IMR-90 (cell line): ENCODE measurements around the gene CREG2. TPM values are rescaled to one million over a fixed set of nuclear protein-coding genes. Genes with fewer than 3 reads are reported as not detected.

Source experiments
- ATAC-seq: fragments of 200-7000 bp; cut with Tn5 transposase; 2 replicates; pipeline ENCODE4 v1.9.1; 2020; ENCODE audit warnings: low read depth, mild to moderate bottlenecking, moderate library complexity
- BruUV-seq: library from RNA; stranded (reverse); fragments of 400-500 nt; replicated peaks from 2 replicates; lab custom pipeline; 2021; lab: Mats Ljungman, UMichigan
- CTCF ChIA-PET: fragments of 300-600 bp; formaldehyde crosslinking; extraction: SDS; loops from one replicate; lab custom pipeline; 2021; ENCODE audit warnings: antibody characterized with exemption; lab: Yijun Ruan, JAX
- POLR2A ChIA-PET: fragments of 300-600 bp; sonication (Branson Sonifier 250); formaldehyde crosslinking; loops from one replicate; lab custom pipeline; 2022; ENCODE audit warnings: antibody characterized with exemption; ENCODE audit not compliant: unreplicated experiment; lab: Charles Lee
- DNase-seq: peaks from one replicate; pipeline ENCODE4 v3.0.0; 2013
- H2AFZ ChIP-seq: replicated peaks from 2 replicates; pipeline ENCODE3; 2013; ENCODE audit warnings: low read length, mild to moderate bottlenecking; ENCODE audit not compliant: poor library complexity
- H2AK5ac ChIP-seq: 2 replicates; pipeline ENCODE4 v1.6.1; 2013; ENCODE audit warnings: low read depth, low read length, inconsistent platforms
- H2AK9ac ChIP-seq: replicated peaks from 2 replicates; pipeline ENCODE3; 2013; ENCODE audit warnings: mild to moderate bottlenecking, low read depth, low read length, moderate library complexity; ENCODE audit not compliant: poor library complexity
- H2BK120ac ChIP-seq: 2 replicates; pipeline ENCODE4 v1.6.1; 2013; ENCODE audit warnings: low read depth, low read length, inconsistent platforms
- H2BK15ac ChIP-seq: 3 replicates; pipeline ENCODE4 v1.6.1; 2013; ENCODE audit warnings: low read depth, low read length, inconsistent platforms
- H2BK20ac ChIP-seq: 2 replicates; pipeline ENCODE4 v1.6.1; 2013; ENCODE audit warnings: low read depth, mild to moderate bottlenecking, inconsistent platforms, low read length, moderate library complexity
- H2BK5ac ChIP-seq: 2 replicates; pipeline ENCODE4 v1.6.1; 2013; ENCODE audit warnings: mild to moderate bottlenecking, low read depth, low read length, inconsistent platforms; ENCODE audit not compliant: poor library complexity, severe bottlenecking
- H3K14ac ChIP-seq: replicated peaks from 2 replicates; pipeline ENCODE4 v1.6.1; 2013; ENCODE audit warnings: low read depth, low read length, inconsistent platforms
- H3K18ac ChIP-seq: 2 replicates; pipeline ENCODE4 v1.6.1; 2013; ENCODE audit warnings: low read depth, low read length, control low read depth
- H3K23ac ChIP-seq: 2 replicates; pipeline ENCODE4 v1.6.1; 2013; ENCODE audit warnings: low read depth, low read length, inconsistent platforms
- H3K27ac ChIP-seq: 2 replicates; pipeline ENCODE4 v1.5.1; 2013; ENCODE audit warnings: mild to moderate bottlenecking, control low read depth, low read length; ENCODE audit not compliant: insufficient read depth
- H3K27me3 ChIP-seq: 2 replicates; pipeline ENCODE4 v1.6.1; 2013; ENCODE audit warnings: low read length; ENCODE audit not compliant: control insufficient read depth, insufficient read depth
- H3K36me3 ChIP-seq: 2 replicates; pipeline ENCODE4 v1.6.1; 2013; ENCODE audit warnings: low read length, mixed read lengths; ENCODE audit not compliant: control insufficient read depth, insufficient read depth
- H3K4ac ChIP-seq: 2 replicates; pipeline ENCODE4 v1.6.1; 2013; ENCODE audit warnings: low read depth, low read length, inconsistent platforms
- H3K4me1 ChIP-seq: 2 replicates; pipeline ENCODE4 v1.6.1; 2013; ENCODE audit warnings: low read length, mixed read lengths; ENCODE audit not compliant: control insufficient read depth, insufficient read depth
- H3K4me2 ChIP-seq: 2 replicates; pipeline ENCODE4 v1.6.1; 2013; ENCODE audit warnings: low read depth, mild to moderate bottlenecking, control low read depth, low read length, moderate library complexity
- H3K4me3 ChIP-seq: 2 replicates; pipeline ENCODE4 v1.5.1; 2013; ENCODE audit warnings: low read depth, mild to moderate bottlenecking, control low read depth, low read length, moderate library complexity; ENCODE audit not compliant: insufficient read depth
- H3K56ac ChIP-seq: 2 replicates; pipeline ENCODE4 v1.6.1; 2013; ENCODE audit warnings: low read length, inconsistent platforms; ENCODE audit not compliant: insufficient read depth; ENCODE audit errors: extremely low read depth
- H3K79me1 ChIP-seq, 2 experiments: 2 replicates each; pipeline ENCODE4 v1.6.1; 2013; ENCODE audit warnings: low read length in 2 of 2, inconsistent platforms in 1 of 2, low read depth in 1 of 2
- H3K9ac ChIP-seq: 2 replicates; pipeline ENCODE4 v1.6.1; 2013; ENCODE audit warnings: low read depth, low read length, control low read depth
- H3K9me1 ChIP-seq: 2 replicates; pipeline ENCODE4 v1.6.1; 2013; ENCODE audit warnings: low read length, inconsistent platforms; ENCODE audit not compliant: insufficient read depth
- H3K9me3 ChIP-seq: 2 replicates; pipeline ENCODE4 v1.6.1; 2013; ENCODE audit warnings: low read length; ENCODE audit not compliant: control insufficient read depth, insufficient read depth
- H4K20me1 ChIP-seq: 2 replicates; pipeline ENCODE4 v1.6.1; 2013; ENCODE audit warnings: low read length, inconsistent platforms; ENCODE audit not compliant: insufficient read depth
- H4K5ac ChIP-seq: 2 replicates; pipeline ENCODE4 v1.6.1; 2013; ENCODE audit warnings: mild to moderate bottlenecking, low read depth, low read length, control low read depth
- H4K8ac ChIP-seq, 2 experiments: 2 replicates each; pipeline ENCODE4 v1.6.1; 2013; ENCODE audit warnings: low read depth in 2 of 2, low read length in 2 of 2, control low read depth in 1 of 2, inconsistent platforms in 1 of 2
- H4K91ac ChIP-seq: 2 replicates; pipeline ENCODE4 v1.6.1; 2013; ENCODE audit warnings: low read depth, low read length, inconsistent platforms; ENCODE audit not compliant: insufficient read depth
- BHLHE40 ChIP-seq: fragments of 150-350 bp; IDR thresholded peaks from 2 replicates; pipeline ENCODE4 v1.6.1; 2016; ENCODE audit warnings: mild to moderate bottlenecking, low read depth, low read length
- CEBPB ChIP-seq: IDR thresholded peaks from 2 replicates; pipeline ENCODE4 v1.6.1; 2012; ENCODE audit warnings: low read depth, low read length, improper control_type of control experiment
- CHD1 ChIP-seq: IDR thresholded peaks from 2 replicates; pipeline ENCODE4 v1.6.1; 2012; ENCODE audit warnings: low read depth, low read length, improper control_type of control experiment
- CTCF ChIP-seq: conservative IDR thresholded peaks from 2 replicates; pipeline ENCODE4 v1.5.1; 2012; ENCODE audit warnings: mild to moderate bottlenecking, low read depth, low read length, improper control_type of control experiment
- ELK1 ChIP-seq: fragments of 150-350 bp; IDR thresholded peaks from 2 replicates; pipeline ENCODE4 v1.6.1; 2016; ENCODE audit warnings: low read depth, mild to moderate bottlenecking, low read length, moderate library complexity, borderline replicate concordance
- FOS ChIP-seq: fragments of 150-350 bp; IDR thresholded peaks from 2 replicates; pipeline ENCODE4 v1.6.1; 2016; ENCODE audit warnings: low read depth, low read length
- MAFK ChIP-seq: IDR thresholded peaks from 2 replicates; pipeline ENCODE4 v1.6.1; 2012; ENCODE audit warnings: low read depth, low read length, improper control_type of control experiment
- MAZ ChIP-seq: IDR thresholded peaks from 2 replicates; pipeline ENCODE4 v1.6.1; 2012; ENCODE audit warnings: low read depth, mild to moderate bottlenecking, low read length, improper control_type of control experiment, moderate library complexity, borderline replicate concordance
- MXI1 ChIP-seq: IDR thresholded peaks from 2 replicates; pipeline ENCODE4 v1.6.1; 2012; ENCODE audit warnings: low read depth, mild to moderate bottlenecking, low read length, moderate library complexity, borderline replicate concordance
- NFE2L2 ChIP-seq: fragments of 150-350 bp; IDR thresholded peaks from 2 replicates; pipeline ENCODE4 v1.6.1; 2016; ENCODE audit warnings: low read depth, mild to moderate bottlenecking, low read length
- POLR2A ChIP-seq: IDR thresholded peaks from 2 replicates; pipeline ENCODE4 v1.6.1; 2012; ENCODE audit warnings: mild to moderate bottlenecking, low read depth, low read length
- RAD21 ChIP-seq: IDR thresholded peaks from 2 replicates; pipeline ENCODE4 v1.6.1; 2012; ENCODE audit warnings: low read length, improper control_type of control experiment
- RCOR1 ChIP-seq: IDR thresholded peaks from 2 replicates; pipeline ENCODE4 v1.6.1; 2012; ENCODE audit warnings: mild to moderate bottlenecking, low read length, improper control_type of control experiment; ENCODE audit not compliant: insufficient replicate concordance
- RFX5 ChIP-seq: IDR thresholded peaks from 2 replicates; pipeline ENCODE4 v1.8.0; 2012; ENCODE audit warnings: low read depth, mild to moderate bottlenecking, low read length, moderate library complexity
- SMC3 ChIP-seq: fragments of 150-350 bp; IDR thresholded peaks from 2 replicates; pipeline ENCODE4 v1.6.1; 2016; ENCODE audit warnings: low read depth, mild to moderate bottlenecking, antibody characterized with exemption, low read length, moderate library complexity
- USF2 ChIP-seq: fragments of 150-350 bp; IDR thresholded peaks from 2 replicates; pipeline ENCODE4 v1.6.1; 2017; ENCODE audit warnings: mild to moderate bottlenecking, antibody characterized with exemption, low read length, low read depth
- dilution Hi-C: fragments of 300-500 bp; cut with HindIII; formaldehyde crosslinking; loops from one replicate; pipeline ENCODE4 v1.14.3; 2018; ENCODE audit warnings: low sequenced_read_pairs; ENCODE audit not compliant: unreplicated experiment
- in situ Hi-C: fragments of 300-500 bp; cut with MboI; formaldehyde crosslinking; loops from 3 replicates; pipeline ENCODE4 v1.14.3; 2019; ENCODE audit warnings: low sequenced_read_pairs, inconsistent platforms, mixed read lengths
- intact Hi-C: fragments of 100-400 bp; cut with micrococcal nuclease; formaldehyde crosslinking; loops from 2 replicates; pipeline ENCODE4 v1.10.0; 2022
- polyA plus RNA-seq, 3 experiments: library from polyadenylated mRNA; depleted of rRNA; stranded (reverse); fragments of >200 nt; gene quantifications; 2 replicates each; pipeline ENCODE4 v1.2.3, GENCODE V29; 2012; ENCODE audit warnings: low replicate concordance in 1 of 3
- total RNA-seq: library from RNA; depleted of rRNA; stranded (reverse); fragments of >200 nt; gene quantifications from 2 replicates; pipeline ENCODE4 v1.2.3, GENCODE V29; 2012

Gene CREG2
- total and polyA plus RNA-seq, 2 of the 4 experiments (the other 2 are of a cell fraction) = 0.17 TPM; not detected in 1

GRCh38 chr2:101357376-101357775, 29.9 kb downstream of the CREG2 start:
- Histone ChIP-seq H4K91ac (no peak overlapping the region), H3K18ac (no peak overlapping the region), H4K8ac (no peak overlapping the region), H3K9me3 (no peaks in the 10 kb centered on the region), H3K4me2 (no peak overlapping the region), H3K23ac (no peak overlapping the region), H3K56ac (no peak overlapping the region), H3K27ac (no peak overlapping the region), H2BK20ac (no peak overlapping the region), H2BK15ac (no peak overlapping the region), H2BK5ac (no peak overlapping the region), H4K5ac (no peak overlapping the region), H2AK9ac (no peak overlapping the region), H3K9me1 (0 out of 2 replicates have a peak, but pooled peaks cover 4% of the 10 kb centered on the region), H4K20me1 (no peaks in the 10 kb centered on the region), H3K27me3 (peaks cover 10% of the 10 kb centered on the region), H3K14ac (no peak overlapping the region), H3K9ac (no peak overlapping the region), H2AK5ac (no peak overlapping the region), H3K4ac (no peak overlapping the region), H2BK120ac (no peak overlapping the region), H3K4me1 (no peaks in the 10 kb centered on the region), H3K79me1 (no peaks in the 10 kb centered on the region), H3K36me3 (no peaks in the 10 kb centered on the region), H2AFZ (no peak overlapping the region), H3K4me3 (no peak overlapping the region)
- TF ChIP-seq CHD1 = no peak
- TF ChIP-seq MAFK = no peak
- no peak for TF ChIP-seq ELK1
- no peak for TF ChIP-seq FOS
- no peak for TF ChIP-seq CTCF
- TF ChIP-seq POLR2A = no peak
- TF ChIP-seq NFE2L2 = no peak
- TF ChIP-seq USF2 = no peak
- TF ChIP-seq MAZ = no peak
- no peak for TF ChIP-seq RCOR1
- no peak for TF ChIP-seq MXI1
- no peak for TF ChIP-seq RFX5
- TF ChIP-seq SMC3 = no peak
- TF ChIP-seq RAD21 = no peak
- TF ChIP-seq CEBPB = no peak
- TF ChIP-seq BHLHE40 = no peak
- ChIA-PET POLR2A (no interaction called here), CTCF (no interaction called here)
- ATAC-seq (no peak), DNase-seq (peak; percentile 48)
- in situ Hi-C loops (no loop called here), intact Hi-C loops (no loop called here), dilution Hi-C loops (no loop called here)
- BruUV-seq = no TSS peak
